HG02852 (cell line): ENCODE data around the gene SEMA7A.

ENCODE experiments used
- ATAC-seq: cut with Tn5 transposase; IDR thresholded peaks from one replicate; pipeline ENCODE4 v1.9.1; 2021; ENCODE audit warnings: mild to moderate bottlenecking, moderate library complexity; ENCODE audit not compliant: unreplicated experiment

The SEMA7A gene

GRCh38 chr15:74451861-74452835, 18.4 kb upstream of the SEMA7A start:
- ATAC-seq = no peak

DNA sequence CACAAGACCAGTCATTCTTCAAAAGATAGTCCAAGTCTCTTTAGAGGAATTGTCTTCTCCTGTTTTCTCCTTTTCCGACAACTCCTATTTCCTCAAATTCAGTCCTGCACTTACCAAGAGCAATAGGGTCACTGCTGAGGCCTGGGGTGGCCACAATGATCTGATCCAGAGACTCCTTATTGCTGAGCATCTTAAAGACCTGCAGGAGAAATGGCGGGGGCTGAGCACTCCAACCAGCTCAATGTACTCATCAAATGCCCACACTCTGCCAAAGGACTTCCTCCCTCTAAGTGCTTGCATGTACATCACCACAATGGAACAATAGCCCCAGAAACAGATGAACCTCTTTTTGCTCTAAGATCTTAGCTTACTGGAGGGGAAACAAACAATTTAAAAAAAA, 17.6 kb upstream of the SEMA7A start:
- no peak for ATAC-seq

DNA sequence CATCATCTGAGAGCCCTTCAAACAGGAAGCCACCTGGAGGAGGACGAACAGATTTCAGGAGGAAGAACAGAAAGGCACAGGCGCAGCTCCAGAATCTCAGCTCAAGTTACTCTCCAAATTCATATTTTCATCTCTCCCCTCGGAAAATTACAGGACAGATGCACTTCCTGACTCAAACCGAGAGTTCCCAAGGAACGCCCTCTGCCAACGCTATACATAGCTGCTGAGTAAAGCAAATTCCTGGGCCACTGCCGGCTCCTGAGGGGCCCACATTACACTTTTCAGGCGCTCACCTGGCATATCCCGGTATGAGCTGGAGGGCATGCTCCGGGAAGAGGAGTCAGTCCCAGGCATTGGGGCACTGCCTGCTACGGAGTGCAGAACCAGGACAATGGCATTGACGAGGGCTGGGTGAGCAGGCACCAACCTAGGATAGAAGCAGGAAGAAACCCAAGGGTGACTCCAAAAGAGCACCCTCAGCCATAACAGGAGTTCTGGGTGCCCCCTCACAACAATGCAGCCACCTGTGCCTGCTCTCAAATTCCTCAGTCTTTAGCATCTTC, 16.0 kb upstream of the SEMA7A start:
- no peak for ATAC-seq

GRCh38 chr15:74449095-74449494, 15.3 kb upstream of the SEMA7A start:
- ATAC-seq = no peak

GRCh38 chr15:74445816-74446763, 12.3 kb upstream of the SEMA7A start:
- ATAC-seq = no peak

GRCh38 chr15:74444106-74445062, 10.6 kb upstream of the SEMA7A start:
- ATAC-seq = no peak

DNA sequence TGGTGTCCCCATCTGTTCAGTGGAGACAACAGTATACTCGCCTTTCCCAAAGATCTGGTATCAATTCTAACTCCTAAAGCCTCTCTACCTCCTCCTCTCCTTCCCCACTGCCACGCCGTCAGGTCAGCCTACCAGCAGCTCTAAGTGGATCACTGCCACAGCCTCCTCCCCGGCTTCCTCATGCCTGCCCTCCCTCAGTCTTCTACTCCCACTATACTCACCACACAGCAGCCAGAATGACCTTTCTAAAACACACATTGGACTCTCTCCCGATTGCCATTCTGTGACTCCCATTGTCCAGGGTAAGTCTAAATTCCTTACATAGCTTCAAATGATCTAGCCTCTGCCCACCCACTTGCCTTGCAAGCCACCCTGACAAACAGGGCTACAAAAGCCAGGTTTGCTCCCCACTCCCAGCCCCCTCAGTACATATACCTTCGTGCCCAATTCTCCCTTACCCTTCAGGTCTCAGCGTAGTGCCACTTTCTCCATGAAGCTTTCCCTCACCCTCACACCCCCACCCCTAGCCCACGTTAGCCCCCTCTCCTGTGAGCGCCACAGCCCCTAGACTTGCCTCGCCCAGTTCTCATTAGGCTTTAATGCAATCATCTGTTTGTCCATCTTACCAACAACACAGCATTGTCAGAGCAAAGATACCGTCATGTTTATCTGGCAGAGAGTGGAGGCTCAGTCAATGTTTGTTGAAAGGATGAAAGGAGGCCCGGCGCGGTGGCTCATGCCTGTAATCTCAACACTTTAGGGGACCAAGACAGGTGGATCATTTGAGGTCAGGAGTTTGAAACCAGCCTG, 9.5 kb upstream of the SEMA7A start:
- ATAC-seq = no peak

DNA sequence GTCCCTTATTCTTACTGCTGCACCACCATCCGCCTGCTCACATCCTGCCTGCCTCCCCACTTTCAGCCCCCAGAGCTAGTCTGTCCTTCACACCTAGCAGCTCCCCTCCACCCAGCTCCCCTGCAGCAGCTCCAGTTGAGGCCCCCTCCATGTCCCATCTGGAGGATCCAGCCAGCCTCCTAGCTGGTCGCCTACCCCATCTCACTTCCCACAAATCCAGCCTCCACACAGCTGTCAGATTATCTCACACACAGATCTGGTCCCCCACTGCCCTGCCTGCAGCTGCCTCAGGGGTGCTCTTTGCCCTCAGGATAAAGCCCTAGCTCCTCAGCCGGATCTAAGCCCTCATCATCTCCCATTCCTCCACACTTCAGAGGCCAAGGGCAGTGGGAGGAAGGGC, 8.8 kb upstream of the SEMA7A start:
- ATAC-seq = no peak

- no peak for ATAC-seq
Measured at GRCh38 chr15:74442063-74442462, 8.3 kb upstream of the SEMA7A start.

DNA sequence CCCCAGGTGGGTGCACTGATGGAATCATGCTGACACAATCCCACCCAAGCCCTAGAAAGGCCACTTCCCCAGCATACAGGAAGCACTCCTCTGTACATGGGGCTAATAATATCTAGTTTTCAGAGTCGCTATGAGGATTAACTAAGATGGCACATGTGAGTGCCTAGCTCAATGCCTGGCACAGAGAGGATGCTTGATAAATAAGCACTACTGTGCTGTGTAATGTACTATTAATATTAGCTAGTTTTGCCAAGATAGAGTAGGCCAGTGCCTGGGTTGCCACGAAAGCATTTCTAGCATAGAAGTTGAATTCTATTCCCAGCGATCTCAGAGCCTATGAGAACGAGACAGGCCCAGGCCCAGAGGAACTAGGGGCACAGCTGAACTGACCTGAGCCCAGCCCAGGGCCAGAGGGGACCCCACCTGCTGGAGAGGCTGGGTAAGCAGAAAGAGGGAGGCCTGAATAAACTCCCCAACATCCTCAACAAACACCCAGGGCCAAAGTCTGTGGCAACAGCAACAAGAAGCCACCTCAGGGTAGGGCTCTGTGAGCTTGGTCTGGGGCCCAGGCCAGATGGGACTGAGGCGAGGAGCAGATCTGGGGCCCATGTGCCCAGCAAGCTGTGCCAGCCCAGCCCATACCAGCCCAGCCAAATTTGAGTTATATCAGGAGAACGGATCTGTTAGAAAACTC, 7.6 kb upstream of the SEMA7A start:
- ATAC-seq = no peak

DNA sequence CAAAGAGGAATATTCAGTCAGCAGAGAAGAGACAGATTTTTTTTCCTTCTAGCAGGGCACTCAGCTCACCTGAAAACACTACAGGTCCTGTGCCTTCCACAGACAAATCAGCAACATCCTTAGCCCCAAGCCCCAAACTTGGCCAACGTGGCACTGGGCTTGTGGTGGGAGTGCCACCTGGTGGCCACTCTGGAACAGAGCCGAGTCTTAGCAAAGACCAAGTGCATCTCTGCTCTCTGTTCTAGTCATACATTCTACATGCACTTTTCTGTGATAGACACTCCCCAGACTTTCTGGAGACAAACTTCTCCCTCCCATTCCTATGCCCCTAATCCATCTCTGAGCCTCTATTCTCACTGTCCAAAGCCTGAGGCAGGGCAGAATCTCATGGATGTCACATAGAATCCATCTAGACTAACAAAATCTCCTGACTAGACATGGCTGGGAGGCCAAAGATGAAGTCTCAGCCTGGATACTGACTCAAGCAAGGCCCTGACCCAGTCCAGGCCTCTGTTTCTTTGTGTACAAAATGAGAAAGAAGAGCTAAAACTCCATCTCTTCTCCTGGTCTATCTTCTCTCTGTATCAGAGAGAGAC, 5.1 kb upstream of the SEMA7A start:
- ATAC-seq = no peak

- no peak for ATAC-seq
Measured at GRCh38 chr15:74438206-74438605, 4.4 kb upstream of the SEMA7A start.

- no peak for ATAC-seq
Measured at GRCh38 chr15:74434263-74435136, 742 bp upstream of the SEMA7A start.

- no peak for ATAC-seq
Measured at GRCh38 chr15:74432968-74433591, 678 bp downstream of the SEMA7A start.

GRCh38 chr15:74432271-74432967, 1.3 kb downstream of the SEMA7A start:
- no peak for ATAC-seq

GRCh38 chr15:74431645-74432044, 2.1 kb downstream of the SEMA7A start:
- no peak for ATAC-seq
